Endodermal cell (in vitro differentiated cells): ENCODE results near the gene DNHD1. TPM values are rescaled to one million over a fixed set of nuclear protein-coding genes. Genes with fewer than 3 reads are reported as not detected.

Experiments
- DNase-seq: peaks from one replicate; pipeline ENCODE4 v3.0.0-alpha.2; 2017
- H3K27ac ChIP-seq: 2 replicates; pipeline ENCODE4 v1.5.1; 2013; ENCODE audit warnings: mild to moderate bottlenecking, low read depth, low read length, moderate library complexity
- H3K27me3 ChIP-seq: 2 replicates; pipeline ENCODE4 v1.6.1; 2013; ENCODE audit warnings: mild to moderate bottlenecking, low read length, moderate library complexity; ENCODE audit not compliant: insufficient read depth, control insufficient read depth, poor library complexity, severe bottlenecking
- H3K36me3 ChIP-seq: 2 replicates; pipeline ENCODE4 v1.7.0; 2013; ENCODE audit warnings: mild to moderate bottlenecking, low read length, moderate library complexity; ENCODE audit not compliant: control insufficient read depth, insufficient read depth
- H3K4me1 ChIP-seq: one replicate; pipeline ENCODE4 v1.7.0; 2013; ENCODE audit warnings: low read length; ENCODE audit not compliant: control insufficient read depth, insufficient read depth
- H3K4me3 ChIP-seq: 2 replicates; pipeline ENCODE4 v1.5.1; 2013; ENCODE audit warnings: mild to moderate bottlenecking, low read length, moderate library complexity
- H3K9ac ChIP-seq: 2 replicates; pipeline ENCODE4 v1.6.1; 2013; ENCODE audit warnings: mild to moderate bottlenecking, low read length, moderate library complexity; ENCODE audit not compliant: poor library complexity, severe bottlenecking; ENCODE audit errors: extremely low read depth
- H3K9me3 ChIP-seq: 2 replicates; pipeline ENCODE4 v1.6.1; 2013; ENCODE audit warnings: mild to moderate bottlenecking, low read length, moderate library complexity; ENCODE audit not compliant: control insufficient read depth
- H3K27ac Mint-ChIP-seq: 2 replicates; pipeline ENCODE4 v1.8.0; 2020; ENCODE audit warnings: mixed read lengths
- H3K27me3 Mint-ChIP-seq: 2 replicates; pipeline ENCODE4 v1.8.0; 2021; ENCODE audit warnings: mild to moderate bottlenecking, mixed read lengths; ENCODE audit not compliant: insufficient read depth
- H3K36me3 Mint-ChIP-seq: 2 replicates; pipeline ENCODE4 v1.8.0; 2020; ENCODE audit warnings: low read depth, mixed read lengths
- H3K4me1 Mint-ChIP-seq: 2 replicates; pipeline ENCODE4 v1.8.0; 2020; ENCODE audit warnings: mixed read lengths
- H3K4me3 Mint-ChIP-seq: 2 replicates; pipeline ENCODE4 v1.8.0; 2020; ENCODE audit warnings: mild to moderate bottlenecking, moderate library complexity, mixed read lengths
- H3K9me3 Mint-ChIP-seq: 2 replicates; pipeline ENCODE4 v1.8.0; 2020; ENCODE audit warnings: mild to moderate bottlenecking, mixed read lengths
- CTCF ChIP-seq: fragments of 200-600 bp; sonication (generic); conservative IDR thresholded peaks from 2 replicates; pipeline ENCODE4 v1.5.0; 2021; ENCODE audit warnings: antibody characterized with exemption, mild to moderate bottlenecking
- WGBS, 2 experiments: methylation state at CpG; one replicate each; pipeline versions ENCODE4 v1.1.5 to v1.1.7; 2013; ENCODE audit warnings: missing lambda C conversion rate in 2 of 2, mixed read lengths in 1 of 2; ENCODE audit not compliant: insufficient coverage in 1 of 2, insufficient read length in 1 of 2; 5-methylcytosine and 5-hydroxymethylcytosine counted together
- total RNA-seq, 2 donors: library from RNA; stranded (reverse); fragmentation: NEBNext Ultra II Directional in 1 of 2; extraction: Animal tissue kit (Norgen Biotek cat#: 25700) in 1 of 2; gene quantifications; 2 replicates in 1 of 2; 3 replicates in 1 of 2; pipeline ENCODE4 v1.2.1, GENCODE V29; 2021

Gene DNHD1
- total RNA-seq, 2 donors from 2014 or later = 11.0 to 12.2 TPM

GRCh38 chr11:6486938-6487337 is 10.1 kb upstream of the DNHD1 start:
- Mint-ChIP-seq H3K36me3 (peaks cover 21% of the 10 kb centered on the region), H3K27ac (no peak overlapping the region), H3K27me3 (no peaks in the 10 kb centered on the region), H3K4me1 (peaks cover 4% of the 10 kb centered on the region), H3K9me3 (no peaks in the 10 kb centered on the region), H3K4me3 (no peak overlapping the region)
- Histone ChIP-seq H3K27ac (no peak overlapping the region), H3K4me1 (peaks cover 7% of the 10 kb centered on the region), H3K36me3 (peaks cover 51% of the 10 kb centered on the region), H3K9me3 (no peaks in the 10 kb centered on the region), H3K4me3 (no peak overlapping the region), H3K9ac (no peak overlapping the region), H3K27me3 (no peaks in the 10 kb centered on the region)
- no peak for TF ChIP-seq CTCF
- DNase-seq = no peak
- WGBS, 2 experiments = 86% methylated on average over 1 of the region's 1 CpG; no CpG with 5 or more reads in 1 of the 2 experiments

GRCh38 chr11:6488342-6488741 is 8.7 kb upstream of the DNHD1 start:
- Histone ChIP-seq H3K4me1 (peaks cover 3% of the 10 kb centered on the region), H3K27ac (no peak overlapping the region), H3K27me3 (no peaks in the 10 kb centered on the region), H3K4me3 (no peak overlapping the region), H3K9me3 (no peaks in the 10 kb centered on the region), H3K9ac (no peak overlapping the region), H3K36me3 (peaks cover 39% of the 10 kb centered on the region)
- H3K9me3 Mint-ChIP-seq = no peaks in the 10 kb centered on the region
- no peaks in the 10 kb centered on the region for H3K27me3 Mint-ChIP-seq
- no peak for DNase-seq
- H3K36me3 Mint-ChIP-seq = peaks cover 11% of the 10 kb centered on the region
- no peaks in the 10 kb centered on the region for H3K4me1 Mint-ChIP-seq
- 95 to 96% methylated on average over 6 of the region's 6 CpGs for WGBS, 2 experiments
- H3K27ac Mint-ChIP-seq = no peak overlapping the region
- no peak overlapping the region for H3K4me3 Mint-ChIP-seq
- no peak for TF ChIP-seq CTCF

GRCh38 chr11:6488821-6489220 is 8.3 kb upstream of the DNHD1 start:
- Histone ChIP-seq H3K27ac (no peak overlapping the region), H3K9ac (no peak overlapping the region), H3K4me1 (peaks cover 3% of the 10 kb centered on the region), H3K27me3 (no peaks in the 10 kb centered on the region), H3K9me3 (no peaks in the 10 kb centered on the region), H3K4me3 (no peak overlapping the region), H3K36me3 (peaks cover 35% of the 10 kb centered on the region)
- Mint-ChIP-seq H3K4me1 (no peaks in the 10 kb centered on the region), H3K36me3 (peaks cover 13% of the 10 kb centered on the region), H3K27ac (no peak overlapping the region), H3K4me3 (no peak overlapping the region), H3K9me3 (no peaks in the 10 kb centered on the region), H3K27me3 (no peaks in the 10 kb centered on the region)
- no peak for TF ChIP-seq CTCF
- 95 to 100% methylated on average over 3 of the region's 3 CpGs for WGBS, 2 experiments
- DNase-seq = no peak
